Testis (tissue), 2 donors: ENCODE data around the gene ARMC2.

Experiments
- CTCF ChIP-seq, 3 experiments: fragments of 450-650 bp in 2 of 3; fragments of 200-600 bp in 1 of 3; sonication (generic) in 1 of 3; IDR thresholded peaks; one replicate each; pipeline ENCODE4 v1.5.1; 2016 to 2019; ENCODE audit warnings: antibody characterized with exemption in 3 of 3, mild to moderate bottlenecking in 2 of 3, moderate library complexity in 1 of 3
- POLR2A ChIP-seq: fragments of 450-650 bp; IDR thresholded peaks from one replicate; pipeline ENCODE4 v1.6.1; 2017; ENCODE audit warnings: antibody characterized with exemption, mild to moderate bottlenecking, moderate library complexity

GRCh38 chr6:108837236-108837971 lies 10.8 kb upstream of the ARMC2 start:
- TF ChIP-seq CTCF (IDR thresholded peaks at IDR 0.05): no peak
- no peak for TF ChIP-seq POLR2A
